Neural cell (in vitro differentiated cells): ENCODE data around the gene IDS.

Experiments used
- EP300 ChIP-seq: fragments of 450-650 bp; conservative IDR thresholded peaks from 2 replicates; pipeline ENCODE4 v1.6.1; 2014; ENCODE audit warnings: antibody characterized with exemption, mild to moderate bottlenecking, moderate library complexity; ENCODE audit not compliant: poor library complexity, severe bottlenecking
- POLR2AphosphoS5 ChIP-seq: IDR thresholded peaks from 2 replicates; pipeline ENCODE4 v1.6.1; 2012
- TF ChIP-seq, protein P1 (sequence below): fragments of 450-650 bp; IDR thresholded peaks from 2 replicates; pipeline ENCODE4 v1.5.1; 2014; ENCODE audit warnings: antibody characterized with exemption, mild to moderate bottlenecking, moderate library complexity; ENCODE audit not compliant: poor library complexity, severe bottlenecking

DNA sequence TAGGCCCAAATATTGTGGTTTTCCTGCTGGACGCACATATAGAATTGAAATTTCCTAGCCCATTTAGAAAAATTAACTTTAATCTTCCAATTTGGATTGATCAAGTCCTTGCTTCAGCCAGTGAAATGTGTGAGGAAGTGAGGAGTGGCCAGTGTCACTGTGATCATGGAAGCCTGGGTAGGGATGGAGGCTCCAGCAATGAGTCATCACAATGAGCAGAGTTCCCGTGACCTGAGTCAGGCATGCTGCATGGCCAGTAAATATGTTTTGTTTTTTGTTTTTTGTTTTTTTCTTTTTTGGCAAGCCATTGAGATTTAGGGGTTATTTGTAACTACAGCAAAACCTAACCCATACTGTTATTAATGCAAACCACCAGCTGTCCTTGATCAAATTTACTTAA, 52.1 kb downstream of the IDS start:
- TF ChIP-seq, protein P1, sequence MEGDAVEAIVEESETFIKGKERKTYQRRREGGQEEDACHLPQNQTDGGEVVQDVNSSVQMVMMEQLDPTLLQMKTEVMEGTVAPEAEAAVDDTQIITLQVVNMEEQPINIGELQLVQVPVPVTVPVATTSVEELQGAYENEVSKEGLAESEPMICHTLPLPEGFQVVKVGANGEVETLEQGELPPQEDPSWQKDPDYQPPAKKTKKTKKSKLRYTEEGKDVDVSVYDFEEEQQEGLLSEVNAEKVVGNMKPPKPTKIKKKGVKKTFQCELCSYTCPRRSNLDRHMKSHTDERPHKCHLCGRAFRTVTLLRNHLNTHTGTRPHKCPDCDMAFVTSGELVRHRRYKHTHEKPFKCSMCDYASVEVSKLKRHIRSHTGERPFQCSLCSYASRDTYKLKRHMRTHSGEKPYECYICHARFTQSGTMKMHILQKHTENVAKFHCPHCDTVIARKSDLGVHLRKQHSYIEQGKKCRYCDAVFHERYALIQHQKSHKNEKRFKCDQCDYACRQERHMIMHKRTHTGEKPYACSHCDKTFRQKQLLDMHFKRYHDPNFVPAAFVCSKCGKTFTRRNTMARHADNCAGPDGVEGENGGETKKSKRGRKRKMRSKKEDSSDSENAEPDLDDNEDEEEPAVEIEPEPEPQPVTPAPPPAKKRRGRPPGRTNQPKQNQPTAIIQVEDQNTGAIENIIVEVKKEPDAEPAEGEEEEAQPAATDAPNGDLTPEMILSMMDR: no peak
- TF ChIP-seq EP300: no peak
- TF ChIP-seq POLR2AphosphoS5: no peak
